Cardiac muscle cell (in vitro differentiated cells and primary cell): ENCODE results near the gene HTR2A. TPM values are rescaled to one million over a fixed set of nuclear protein-coding genes. Genes with fewer than 3 reads are reported as not detected.

Source experiments
- DNase-seq, 2 donors: peaks; one replicate each; pipeline versions ENCODE4 v3.0.0 to v3.0.0-alpha.2; 2010 to 2017; ENCODE audit warnings: low read depth in 1 of 2, low spot score in 1 of 2
- H3K27ac ChIP-seq: fragments of 200-600 bp; sonication (generic); 2 replicates; pipeline ENCODE4 v1.5.1; 2016
- H3K27me3 ChIP-seq: fragments of 200-600 bp; sonication (generic); 2 replicates; pipeline ENCODE4 v1.6.0; 2016; ENCODE audit warnings: control low read depth
- H3K36me3 ChIP-seq: fragments of 200-600 bp; sonication (generic); 2 replicates; pipeline ENCODE4 v1.5.1; 2016; ENCODE audit warnings: control low read depth
- H3K4me1 ChIP-seq: fragments of 200-600 bp; sonication (generic); 2 replicates; pipeline ENCODE4 v1.8.1; 2017; ENCODE audit warnings: low read depth, mild to moderate bottlenecking, mixed run types
- H3K4me3 ChIP-seq: fragments of 200-600 bp; sonication (generic); 2 replicates; pipeline ENCODE4 v1.5.1; 2016; ENCODE audit warnings: mild to moderate bottlenecking
- H3K9me3 ChIP-seq: fragments of 200-600 bp; sonication (generic); 2 replicates; pipeline ENCODE4 v1.5.1; 2017; ENCODE audit warnings: low read depth, mild to moderate bottlenecking, control low read depth
- CTCF ChIP-seq: IDR thresholded peaks from 2 replicates; pipeline ENCODE4 v1.5.1; 2012; ENCODE audit warnings: low read depth, mild to moderate bottlenecking, low read length
- polyA plus RNA-seq: library from polyadenylated mRNA; unstranded; fragments of >200 nt; fragmentation: Nextera tagmentation; extraction: Ambion mirVana; gene quantifications from 2 replicates; pipeline ENCODE4 v1.2.1, GENCODE V29; 2016
- total RNA-seq: library from RNA; depleted of rRNA; stranded (reverse); fragments of >200 nt; gene quantifications from 2 replicates; pipeline ENCODE4 v1.2.3, GENCODE V29; 2016

Gene HTR2A
- total and polyA plus RNA-seq, 2 experiments from 2014 or later, result not detected

GRCh38 chr13:46903748-46904147, 6.9 kb upstream of the HTR2A start:
- Histone ChIP-seq H3K9me3 (no peaks in the 10 kb centered on the region), H3K27ac (no peak overlapping the region), H3K27me3 (no peaks in the 10 kb centered on the region), H3K4me1 (no peaks in the 10 kb centered on the region), H3K36me3 (no peaks in the 10 kb centered on the region), H3K4me3 (no peak overlapping the region)
- no peak for TF ChIP-seq CTCF
- peak in 1 of 2 donors; percentile 51 for DNase-seq

- Histone ChIP-seq H3K27me3 (no peaks in the 10 kb centered on the region), H3K27ac (no peak overlapping the region), H3K4me3 (no peak overlapping the region), H3K36me3 (no peaks in the 10 kb centered on the region), H3K4me1 (no peaks in the 10 kb centered on the region), H3K9me3 (no peaks in the 10 kb centered on the region)
- DNase-seq, result no peak
- TF ChIP-seq CTCF, result no peak
Observed at GRCh38 chr13:46901721-46902120, 4.9 kb upstream of the HTR2A start.

DNA sequence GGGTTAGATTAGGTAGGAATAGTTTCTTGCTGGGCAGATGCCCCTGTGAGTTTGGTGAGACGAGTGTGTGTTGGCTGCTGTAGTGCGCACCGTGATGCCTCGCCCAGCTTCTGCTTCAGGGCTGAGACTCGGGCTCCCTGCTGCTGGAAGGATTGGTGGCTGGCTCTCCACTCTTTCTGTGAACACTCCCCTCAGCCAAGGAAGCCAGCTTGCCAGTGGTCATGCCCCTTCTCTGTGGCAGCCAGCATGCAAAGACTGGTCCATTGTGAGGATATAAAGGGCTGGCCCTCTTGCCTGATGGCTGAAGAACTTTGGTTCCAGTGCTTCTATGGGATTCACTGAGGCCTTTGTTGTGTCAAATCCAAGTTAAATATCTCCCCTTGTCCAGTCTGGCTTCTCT, 2.9 kb upstream of the HTR2A start:
- H3K27ac ChIP-seq, result no peak overlapping the region
- no peaks in the 10 kb centered on the region for H3K9me3 ChIP-seq
- no peaks in the 10 kb centered on the region for H3K4me1 ChIP-seq
- no peak for DNase-seq
- no peaks in the 10 kb centered on the region for H3K27me3 ChIP-seq
- no peaks in the 10 kb centered on the region for H3K36me3 ChIP-seq
- no peak for TF ChIP-seq CTCF
- H3K4me3 ChIP-seq, result no peak overlapping the region

DNA sequence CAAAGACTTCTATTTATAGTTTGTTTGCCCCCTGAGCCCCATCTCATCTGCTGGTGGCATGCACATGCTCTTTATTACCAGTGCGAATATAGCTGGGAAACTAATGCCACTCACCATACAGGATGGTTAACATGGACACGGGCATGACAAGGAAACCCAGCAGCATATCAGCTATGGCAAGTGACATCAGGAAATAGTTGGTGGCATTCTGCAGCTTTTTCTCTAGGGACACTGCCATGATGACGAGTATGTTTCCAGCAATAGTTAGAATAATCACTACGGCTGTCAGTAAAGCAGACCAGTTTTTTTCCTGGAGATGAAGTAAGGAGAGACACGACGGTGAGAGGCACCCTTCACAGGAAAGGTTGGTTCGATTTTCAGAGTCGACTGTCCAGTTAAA, 1.5 kb downstream of the HTR2A start:
- no peak for DNase-seq
- no peaks in the 10 kb centered on the region for H3K4me1 ChIP-seq
- H3K36me3 ChIP-seq, result no peaks in the 10 kb centered on the region
- no peak for TF ChIP-seq CTCF
- H3K4me3 ChIP-seq, result no peak overlapping the region
- H3K27me3 ChIP-seq, result peaks cover 27% of the 10 kb centered on the region
- H3K9me3 ChIP-seq, result no peaks in the 10 kb centered on the region
- H3K27ac ChIP-seq, result no peak overlapping the region

- Histone ChIP-seq H3K4me3 (peak overlapping the region; percentile 40), H3K36me3 (no peaks in the 10 kb centered on the region), H3K27me3 (peaks cover 27% of the 10 kb centered on the region), H3K4me1 (no peaks in the 10 kb centered on the region), H3K27ac (no peak overlapping the region), H3K9me3 (no peaks in the 10 kb centered on the region)
- DNase-seq, result peak in 1 of 2 donors; percentile 15
- no peak for TF ChIP-seq CTCF
Observed at GRCh38 chr13:46894568-46894967, 2.3 kb downstream of the HTR2A start.
